HG03439 (cell line): ENCODE data around the gene TP53INP2.
"Not testable (repeated sequence)": the region's sequence is repeated elsewhere in the genome, so short reads cannot be mapped to it uniquely, and the experiment has no call there.

Source experiments
- ATAC-seq: cut with Tn5 transposase; IDR thresholded peaks from one replicate; pipeline ENCODE4 v1.9.1; 2021; ENCODE audit warnings: mild to moderate bottlenecking, moderate library complexity; ENCODE audit not compliant: unreplicated experiment

TP53INP2 gene

GRCh38 chr20:34720266-34720665, 16.1 kb downstream of the TP53INP2 start:
- ATAC-seq = no peak

GRCh38 chr20:34722560-34722959, 18.4 kb downstream of the TP53INP2 start:
- not testable (repeated sequence) for ATAC-seq

- no peak for ATAC-seq
Observed at GRCh38 chr20:34724172-34724571, 20.0 kb downstream of the TP53INP2 start.

GRCh38 chr20:34729416-34729815, 25.3 kb downstream of the TP53INP2 start:
- no peak for ATAC-seq

GRCh38 chr20:34732523-34732922, 28.4 kb downstream of the TP53INP2 start:
- ATAC-seq = no peak

GRCh38 chr20:34736106-34736735, 32.1 kb downstream of the TP53INP2 start:
- no peak for ATAC-seq

GRCh38 chr20:34743039-34743438, 38.9 kb downstream of the TP53INP2 start:
- no peak for ATAC-seq

GRCh38 chr20:34744340-34744739, 40.2 kb downstream of the TP53INP2 start:
- ATAC-seq = no peak

- no peak for ATAC-seq
Observed at GRCh38 chr20:34744847-34745246, 40.7 kb downstream of the TP53INP2 start.

GRCh38 chr20:34746674-34747073, 42.5 kb downstream of the TP53INP2 start:
- no peak for ATAC-seq

- no peak for ATAC-seq
Observed at GRCh38 chr20:34747479-34747878, 43.3 kb downstream of the TP53INP2 start.

GRCh38 chr20:34748709-34749108, 44.6 kb downstream of the TP53INP2 start:
- ATAC-seq = no peak

GRCh38 chr20:34750484-34750883, 46.3 kb downstream of the TP53INP2 start:
- no peak for ATAC-seq

GRCh38 chr20:34751453-34751852, 47.3 kb downstream of the TP53INP2 start:
- no peak for ATAC-seq

GRCh38 chr20:34753706-34754461, 49.7 kb downstream of the TP53INP2 start:
- no peak for ATAC-seq

GRCh38 chr20:34754611-34755010, 50.5 kb downstream of the TP53INP2 start:
- ATAC-seq = no peak

GRCh38 chr20:34755367-34755766, 51.2 kb downstream of the TP53INP2 start:
- no peak for ATAC-seq

GRCh38 chr20:34762031-34762555, 57.9 kb downstream of the TP53INP2 start:
- no peak for ATAC-seq
